Stimulated activated CD4-positive, alpha-beta T cell treated with anti-CD3 and anti-CD28 coated beads, Interleukin-1b, Interleukin-23, amount 100 ng/mL, for 48 hours (primary cell): ENCODE data around the gene JCAD.
"Not testable (repeated sequence)": the region's sequence is repeated elsewhere in the genome, so short reads cannot be mapped to it uniquely, and the experiment has no call there.

ENCODE experiments used
- DNase-seq: peaks from one replicate; pipeline ENCODE4 v3.0.0-alpha.2; 2020

The JCAD gene

DNA sequence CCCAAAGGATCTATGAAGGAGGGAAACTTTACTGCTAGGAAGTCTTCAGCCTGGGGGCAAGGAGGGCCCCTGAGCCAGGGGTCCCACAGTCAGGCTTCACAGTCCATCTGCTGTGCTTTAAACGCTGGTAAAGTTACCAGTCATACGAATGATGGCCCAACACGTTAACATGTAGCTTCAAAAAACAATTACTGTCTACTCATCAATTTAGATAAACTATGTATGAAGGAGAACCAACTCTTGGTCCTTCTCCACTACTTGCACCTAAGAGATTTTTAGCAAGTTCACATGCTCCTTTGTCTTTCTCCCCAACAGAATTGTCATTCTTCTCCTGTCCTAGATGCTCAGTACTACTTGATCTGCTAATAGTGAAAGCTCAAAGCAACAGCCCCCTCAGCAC lies 16.6 kb downstream of the JCAD start:
- DNase-seq = no peak

- DNase-seq = no peak
Measured at GRCh38 chr10:30041196-30042105, 17.9 kb downstream of the JCAD start.

DNA sequence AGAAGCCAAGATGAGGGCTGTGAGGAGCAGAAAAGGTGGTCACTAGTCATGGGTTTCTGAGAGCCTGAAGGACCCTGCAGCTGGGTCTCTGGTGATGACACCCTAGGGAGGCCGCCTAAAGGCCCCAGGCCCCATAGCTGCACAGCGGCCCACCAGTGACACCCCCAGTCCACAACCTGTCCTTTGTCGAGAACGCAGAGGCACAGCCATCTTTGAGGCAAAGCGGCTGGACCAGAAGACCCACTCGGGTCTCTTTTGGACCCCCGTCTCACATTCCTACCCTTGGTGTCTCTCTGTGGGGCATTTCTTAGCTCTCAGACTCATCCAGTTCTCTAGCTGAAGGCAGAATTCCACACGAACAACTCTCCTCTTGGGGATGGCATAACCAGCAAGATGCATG lies 18.8 kb downstream of the JCAD start:
- no peak for DNase-seq

GRCh38 chr10:30039988-30040387 lies 19.4 kb downstream of the JCAD start:
- no peak for DNase-seq

DNA sequence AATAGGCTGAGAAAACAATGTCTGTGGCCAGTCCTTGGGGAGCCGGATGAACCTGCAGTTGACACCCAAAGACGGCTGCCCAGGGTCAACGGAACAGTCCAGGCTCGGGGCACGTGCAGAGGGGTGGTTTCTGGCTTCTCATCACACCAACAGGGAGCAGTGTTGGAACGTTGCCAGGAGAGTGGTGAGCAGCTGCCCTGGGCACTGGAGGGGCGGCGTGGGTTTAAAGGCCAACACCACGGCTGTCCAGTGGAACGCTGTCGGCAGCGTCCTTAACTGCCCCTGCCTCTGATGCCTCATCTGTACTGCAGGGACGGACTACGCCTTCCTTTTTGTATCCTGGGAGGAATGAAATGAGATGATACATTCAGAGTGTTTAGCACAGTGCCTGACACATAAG lies 19.8 kb downstream of the JCAD start:
- no peak for DNase-seq

GRCh38 chr10:30038781-30039536 lies 20.4 kb downstream of the JCAD start:
- DNase-seq = no peak

DNA sequence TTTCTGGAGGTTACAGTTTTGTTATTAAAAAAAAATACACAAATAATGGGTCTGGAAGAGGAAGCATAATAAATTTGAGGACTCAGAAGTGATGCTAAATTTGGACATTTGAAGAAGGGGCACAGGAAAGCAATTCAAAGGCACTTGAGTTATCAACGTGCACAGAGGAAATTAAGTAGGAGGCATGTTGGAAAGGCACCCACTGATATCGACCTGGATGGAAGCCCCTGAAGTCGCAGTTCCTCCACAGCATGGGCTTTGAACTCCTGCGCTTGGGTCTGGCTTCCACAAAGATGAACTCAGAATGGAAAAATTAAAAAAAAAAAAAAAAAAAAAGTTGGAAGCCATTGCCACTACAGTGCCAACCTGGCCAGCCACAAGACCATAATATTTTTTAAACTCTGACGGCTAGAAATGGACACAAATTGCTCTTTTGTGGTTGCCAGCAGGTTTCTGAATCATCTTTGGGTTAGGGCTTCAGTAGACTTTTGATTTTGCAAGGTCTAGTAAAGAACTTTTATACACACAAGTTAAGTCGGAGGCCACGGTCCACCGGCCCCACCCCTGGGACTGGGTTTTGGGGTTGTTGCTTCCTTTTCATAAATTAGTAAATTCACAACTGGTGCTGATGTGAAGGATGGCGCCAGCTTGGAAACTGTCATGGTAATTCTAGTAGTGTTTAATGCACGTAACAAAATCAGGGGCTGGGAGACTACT lies 21.6 kb downstream of the JCAD start:
- DNase-seq = no peak

DNA sequence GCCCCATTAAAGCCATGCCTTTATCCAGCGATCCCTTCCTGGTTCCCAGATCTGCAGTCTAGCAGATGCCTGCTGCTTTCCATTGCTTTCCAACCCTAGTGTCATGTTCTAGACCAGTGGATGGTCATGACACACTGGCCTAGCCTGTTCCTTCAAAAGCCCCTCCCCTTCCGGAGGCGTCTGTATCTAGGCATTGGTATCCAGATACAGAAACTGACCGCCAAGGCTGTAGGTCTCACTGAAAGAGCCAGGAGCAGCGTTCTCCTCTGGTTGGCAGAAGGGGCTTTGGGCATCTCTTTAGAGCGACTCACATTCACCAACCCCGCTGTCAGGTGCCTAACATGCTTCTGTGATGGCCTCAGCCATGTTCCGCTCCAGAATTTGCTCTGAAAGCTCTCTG lies 22.6 kb downstream of the JCAD start:
- DNase-seq = no peak

DNA sequence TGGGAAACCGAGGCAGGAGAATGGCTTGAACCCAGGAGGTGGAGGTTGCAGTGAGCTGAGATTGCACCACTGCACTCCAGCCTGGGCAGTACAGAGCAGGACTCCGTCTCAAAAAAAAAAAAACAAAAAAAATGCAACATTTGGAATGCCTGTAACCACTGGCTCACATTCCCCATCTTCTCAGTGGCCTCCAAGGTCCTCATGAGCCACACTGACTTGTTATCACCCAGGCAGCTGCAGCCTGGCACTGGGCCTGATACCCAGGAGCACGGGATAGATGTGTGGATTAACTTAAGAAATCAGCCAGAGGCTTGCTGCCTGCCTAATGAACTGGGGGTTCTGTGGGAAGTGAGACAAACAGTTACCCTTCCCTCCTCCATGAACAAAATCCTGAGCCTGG lies 23.0 kb downstream of the JCAD start:
- no peak for DNase-seq

DNA sequence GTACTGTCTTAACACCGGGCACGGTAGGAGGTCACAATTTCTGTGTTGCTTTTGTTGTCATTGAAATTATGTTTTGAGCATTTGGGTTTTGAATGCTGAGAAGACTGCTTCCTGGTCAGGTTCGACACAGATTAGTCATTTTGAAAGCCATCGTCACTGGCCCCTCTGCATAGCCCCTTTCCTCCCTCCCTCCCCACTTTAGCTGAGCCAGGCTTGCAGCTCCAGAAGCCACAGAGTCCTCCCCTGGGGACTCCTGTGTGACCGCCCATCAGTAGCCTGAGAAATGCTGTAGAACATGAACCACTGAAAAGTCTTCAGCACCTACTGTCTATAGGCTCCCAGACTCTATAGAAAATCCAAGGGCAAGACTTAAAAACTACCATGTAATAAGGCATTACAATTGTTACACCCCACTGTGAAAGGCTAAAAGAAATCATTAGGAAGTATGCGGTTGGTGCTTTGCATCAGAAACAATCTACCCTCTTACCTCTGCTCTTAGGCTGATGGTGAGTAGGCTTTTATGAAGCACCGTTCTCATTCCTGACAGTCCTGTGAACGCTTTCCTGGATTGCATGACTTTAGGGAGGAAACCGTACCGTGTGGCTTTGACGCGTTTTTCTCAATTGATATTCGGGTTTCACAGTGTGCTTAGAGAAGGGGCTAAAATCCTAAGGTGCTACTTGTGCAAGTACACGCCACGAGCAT lies 24.8 kb downstream of the JCAD start:
- no peak for DNase-seq

DNA sequence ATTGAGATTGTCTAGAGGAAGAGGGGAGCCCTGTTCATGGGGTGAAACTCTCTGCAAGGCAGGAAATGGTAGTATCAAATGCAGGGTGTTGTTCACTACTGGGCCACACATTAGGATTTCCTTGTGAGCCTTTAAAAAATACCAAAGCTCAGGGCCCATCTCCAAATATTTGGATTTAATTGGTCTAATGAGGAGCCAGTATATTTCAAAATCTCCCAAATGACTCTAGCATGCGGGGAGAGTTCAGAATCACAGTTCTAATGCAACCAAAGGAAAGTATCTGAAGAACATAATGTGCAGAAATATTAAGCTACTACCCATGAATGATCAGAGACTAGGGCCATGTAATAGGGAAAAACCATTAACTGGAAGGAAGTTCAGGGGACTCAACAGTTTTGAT lies 27.3 kb downstream of the JCAD start:
- DNase-seq = no peak

- no peak for DNase-seq
Measured at GRCh38 chr10:30029872-30030256, 29.5 kb downstream of the JCAD start.

GRCh38 chr10:30029164-30029871 lies 30.1 kb downstream of the JCAD start:
- DNase-seq = no peak

- DNase-seq = no peak
Measured at GRCh38 chr10:30028738-30029030, 30.7 kb downstream of the JCAD start.

GRCh38 chr10:30028006-30028737 lies 31.2 kb downstream of the JCAD start:
- DNase-seq = no peak

GRCh38 chr10:30027057-30028005 lies 32.1 kb downstream of the JCAD start:
- peak; percentile 86 for DNase-seq

DNA sequence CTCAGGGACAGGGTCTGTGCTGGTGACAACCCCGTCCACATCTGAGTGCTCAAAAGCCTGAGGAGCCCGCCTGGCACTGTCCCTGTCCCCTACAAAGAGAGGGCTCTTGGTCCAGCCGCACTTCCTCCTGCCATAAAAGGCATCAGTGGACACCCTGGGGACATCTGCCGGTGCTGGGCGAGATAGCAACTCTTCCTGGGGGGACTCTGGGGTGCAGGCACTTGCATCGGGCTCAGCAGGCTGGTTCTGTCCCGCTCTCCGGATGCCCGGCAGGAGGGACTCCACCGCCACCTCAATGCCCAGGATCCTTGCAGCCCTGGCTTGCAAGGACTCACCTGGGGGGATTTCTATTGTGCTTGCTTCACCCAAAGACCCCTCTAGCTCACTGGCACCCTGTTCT lies 32.8 kb downstream of the JCAD start:
- no peak for DNase-seq

- DNase-seq = no peak
Measured at GRCh38 chr10:30026080-30026479, 33.3 kb downstream of the JCAD start.

DNA sequence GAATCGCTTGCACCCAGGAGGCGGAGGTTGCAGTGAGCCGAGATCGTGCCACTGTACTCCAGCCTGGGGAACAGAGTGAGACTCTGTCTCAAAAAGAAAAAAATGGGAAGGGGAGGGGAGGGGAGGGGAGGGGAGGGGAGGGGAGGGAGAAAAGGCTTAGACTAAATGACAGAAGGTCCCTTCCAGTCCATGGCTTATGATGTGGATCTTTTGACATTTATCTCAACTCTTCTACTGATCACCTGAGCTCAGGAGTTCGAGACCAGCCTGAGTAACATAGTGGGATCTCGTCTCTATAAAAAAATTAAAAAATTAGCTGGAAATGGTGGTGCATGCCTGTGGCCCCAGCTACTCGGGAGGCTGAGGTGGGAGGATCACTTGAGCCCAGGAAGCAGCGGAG lies 34.0 kb downstream of the JCAD start:
- DNase-seq = not testable (repeated sequence)

- no peak for DNase-seq
Measured at GRCh38 chr10:30022590-30022989, 36.8 kb downstream of the JCAD start.

DNA sequence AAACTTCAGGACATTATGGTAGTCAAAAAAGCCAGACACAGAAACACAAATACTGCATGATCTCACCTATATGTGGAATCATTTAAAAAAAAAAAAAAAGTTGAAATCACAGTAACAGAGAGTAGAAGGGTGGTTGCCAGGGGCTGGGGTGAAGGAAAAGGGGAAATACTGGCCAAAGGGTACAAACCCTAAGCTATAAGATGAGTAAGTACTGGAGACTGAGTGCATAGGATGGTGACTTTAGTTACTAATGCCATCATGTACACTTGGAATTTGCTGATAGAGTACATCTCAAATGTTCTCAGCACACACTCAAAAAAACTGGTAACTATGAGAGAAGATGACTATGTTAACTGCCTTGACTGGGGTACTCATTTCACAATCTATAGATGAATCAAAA lies 39.9 kb downstream of the JCAD start:
- no peak for DNase-seq
